ENCODE measurements around the gene DSCAML1.

Gene DSCAML1

DNA sequence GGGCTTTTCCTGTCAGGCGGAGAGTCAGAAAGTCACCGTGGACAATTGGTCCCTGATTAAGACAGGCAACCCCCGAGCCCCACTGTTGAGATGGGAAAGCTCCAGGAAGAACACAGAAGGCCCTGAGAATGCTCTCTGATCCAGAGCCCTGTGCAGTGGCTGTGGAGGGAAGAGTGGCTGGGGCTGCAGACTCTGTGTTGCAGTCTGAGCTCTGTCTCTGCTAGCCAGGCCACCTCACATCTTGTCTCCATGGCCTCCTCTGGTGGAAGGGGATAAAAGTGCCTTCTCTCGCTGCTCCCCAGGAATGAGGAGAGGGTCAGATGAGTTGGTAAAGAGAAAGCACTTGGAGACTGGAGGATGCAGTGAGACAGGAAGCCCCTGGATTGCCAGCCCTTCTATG lies 328.1 kb downstream of the DSCAML1 start:
- DNase-seq, result no peak
- no peak overlapping the region for H4K12ac ChIP-seq (ENCODE audit: low read depth, low read length)
- H3K27me3 ChIP-seq (ENCODE audit: insufficient read depth, low read length), result no peaks in the 10 kb centered on the region
- H2BK120ac ChIP-seq (ENCODE audit: insufficient read depth, low read length, poor library complexity), result no peak overlapping the region
- H3K18ac ChIP-seq (ENCODE audit: low read length), result no peak overlapping the region
- H3K4me2 ChIP-seq (ENCODE audit: low read length), result no peak overlapping the region
- no peaks in the 10 kb centered on the region for H3K36me3 ChIP-seq (ENCODE audit: control insufficient read depth in 1 of 2, insufficient read depth in 2 of 2, low read length in 2 of 2)
- no peak overlapping the region for H4K8ac ChIP-seq (ENCODE audit: low read depth, low read length)
- H3K4ac ChIP-seq (ENCODE audit: low read depth, low read length), result no peak overlapping the region
- no peak overlapping the region for H3K4me3 ChIP-seq (ENCODE audit: low read depth, low read length)
- H3K79me1 ChIP-seq (ENCODE audit: low read length), result no peaks in the 10 kb centered on the region
- WGBS (ENCODE audit: extremely low coverage, insufficient coverage, insufficient read length), result no CpG with 5 or more reads among the region's 4 CpGs
- no peak overlapping the region for H3K9ac ChIP-seq (ENCODE audit: low read length)
- no peaks in the 10 kb centered on the region for H3K4me1 ChIP-seq (ENCODE audit: control insufficient read depth in 1 of 2, insufficient read depth in 2 of 2, low read length in 2 of 2)
- no peaks in the 10 kb centered on the region for H3K79me2 ChIP-seq (ENCODE audit: control insufficient read depth, insufficient read depth, low read length, poor library complexity)
- H3K14ac ChIP-seq (ENCODE audit: low read length), result no peak overlapping the region
- no peak overlapping the region for H2BK12ac ChIP-seq (ENCODE audit: low read length)
- H2BK5ac ChIP-seq (ENCODE audit: low read depth, low read length, poor library complexity), result no peak overlapping the region
- H3K27ac ChIP-seq (ENCODE audit: low read depth, low read length), result no peak overlapping the region
- no peak overlapping the region for H3K23ac ChIP-seq (ENCODE audit: low read length)
- peaks cover 4% of the 10 kb centered on the region for H3K9me3 ChIP-seq (ENCODE audit: insufficient read depth, low read depth, low read length)
- H2AK5ac ChIP-seq (ENCODE audit: low read length), result no peak overlapping the region
- H2AFZ ChIP-seq (ENCODE audit: insufficient read depth, low read length, poor library complexity), result no peak overlapping the region
- H4K91ac ChIP-seq (ENCODE audit: low read depth, low read length), result no peak overlapping the region

- H2AFZ ChIP-seq (ENCODE audit: insufficient read depth, low read length, poor library complexity), result no peak overlapping the region
- no peak overlapping the region for H3K4me2 ChIP-seq (ENCODE audit: low read length)
These were observed 329.2 kb downstream of the DSCAML1 start for GRCh38 chr11:117467770-117468169.

GRCh38 chr11:117466966-117467365 lies 330.1 kb downstream of the DSCAML1 start:
- no CpG with 5 or more reads among the region's 14 CpGs for WGBS (ENCODE audit: extremely low coverage, insufficient coverage, insufficient read length)
- H3K4me2 ChIP-seq (ENCODE audit: low read length), result no peak overlapping the region
- H3K4me1 ChIP-seq (ENCODE audit: control insufficient read depth in 1 of 2, insufficient read depth in 2 of 2, low read length in 2 of 2), result no peaks in the 10 kb centered on the region
- H3K9ac ChIP-seq (ENCODE audit: low read length), result no peak overlapping the region
- no peak overlapping the region for H2AK5ac ChIP-seq (ENCODE audit: low read length)
- H3K36me3 ChIP-seq (ENCODE audit: control insufficient read depth in 1 of 2, insufficient read depth in 2 of 2, low read length in 2 of 2), result no peaks in the 10 kb centered on the region
- no peak overlapping the region for H3K18ac ChIP-seq (ENCODE audit: low read length)
- H4K91ac ChIP-seq (ENCODE audit: low read depth, low read length), result no peak overlapping the region
- H3K23ac ChIP-seq (ENCODE audit: low read length), result no peak overlapping the region
- no peak overlapping the region for H4K12ac ChIP-seq (ENCODE audit: low read depth, low read length)
- H3K79me1 ChIP-seq (ENCODE audit: low read length), result no peaks in the 10 kb centered on the region
- H3K4ac ChIP-seq (ENCODE audit: low read depth, low read length), result no peak overlapping the region
- no peak overlapping the region for H3K27ac ChIP-seq (ENCODE audit: low read depth, low read length)
- H2AFZ ChIP-seq (ENCODE audit: insufficient read depth, low read length, poor library complexity), result no peak overlapping the region
- H2BK120ac ChIP-seq (ENCODE audit: insufficient read depth, low read length, poor library complexity), result no peak overlapping the region
- no peaks in the 10 kb centered on the region for H3K79me2 ChIP-seq (ENCODE audit: control insufficient read depth, insufficient read depth, low read length, poor library complexity)
- H2BK12ac ChIP-seq (ENCODE audit: low read length), result no peak overlapping the region
- no peak overlapping the region for H3K4me3 ChIP-seq (ENCODE audit: low read depth, low read length)
- no peak overlapping the region for H3K14ac ChIP-seq (ENCODE audit: low read length)
- no peak overlapping the region for H4K8ac ChIP-seq (ENCODE audit: low read depth, low read length)
- DNase-seq, result no peak
- peaks cover 4% of the 10 kb centered on the region for H3K9me3 ChIP-seq (ENCODE audit: insufficient read depth, low read depth, low read length)
- no peaks in the 10 kb centered on the region for H3K27me3 ChIP-seq (ENCODE audit: insufficient read depth, low read length)
- no peak overlapping the region for H2BK5ac ChIP-seq (ENCODE audit: low read depth, low read length, poor library complexity)

More at GRCh38 chr11:117467770-117468169, 329.2 kb downstream of the DSCAML1 start:
- no peak overlapping the region for H3K4me3 ChIP-seq (ENCODE audit: low read depth, low read length)
- H3K14ac ChIP-seq (ENCODE audit: low read length), result no peak overlapping the region
- no peak overlapping the region for H3K23ac ChIP-seq (ENCODE audit: low read length)
- H4K8ac ChIP-seq (ENCODE audit: low read depth, low read length), result no peak overlapping the region
- no peaks in the 10 kb centered on the region for H3K36me3 ChIP-seq (ENCODE audit: control insufficient read depth in 1 of 2, insufficient read depth in 2 of 2, low read length in 2 of 2)
- no peak overlapping the region for H4K12ac ChIP-seq (ENCODE audit: low read depth, low read length)
- no peaks in the 10 kb centered on the region for H3K79me1 ChIP-seq (ENCODE audit: low read length)
- no peaks in the 10 kb centered on the region for H3K27me3 ChIP-seq (ENCODE audit: insufficient read depth, low read length)
- no peak overlapping the region for H2AK5ac ChIP-seq (ENCODE audit: low read length)
- H2BK5ac ChIP-seq (ENCODE audit: low read depth, low read length, poor library complexity), result no peak overlapping the region
- H3K9ac ChIP-seq (ENCODE audit: low read length), result no peak overlapping the region
- H3K4ac ChIP-seq (ENCODE audit: low read depth, low read length), result no peak overlapping the region
- H3K4me1 ChIP-seq (ENCODE audit: control insufficient read depth in 1 of 2, insufficient read depth in 2 of 2, low read length in 2 of 2), result no peaks in the 10 kb centered on the region
- H4K91ac ChIP-seq (ENCODE audit: low read depth, low read length), result no peak overlapping the region
- DNase-seq, result no peak
- H2BK12ac ChIP-seq (ENCODE audit: low read length), result no peak overlapping the region
- no peak overlapping the region for H3K18ac ChIP-seq (ENCODE audit: low read length)
- H3K79me2 ChIP-seq (ENCODE audit: control insufficient read depth, insufficient read depth, low read length, poor library complexity), result no peaks in the 10 kb centered on the region
- peaks cover 4% of the 10 kb centered on the region for H3K9me3 ChIP-seq (ENCODE audit: insufficient read depth, low read depth, low read length)
- no peak overlapping the region for H2BK120ac ChIP-seq (ENCODE audit: insufficient read depth, low read length, poor library complexity)
- whole genome bisulfite sequencing (ENCODE audit: extremely low coverage, insufficient coverage, insufficient read length), result no CpG with 5 or more reads among the region's 5 CpGs
- H3K27ac ChIP-seq (ENCODE audit: low read depth, low read length), result no peak overlapping the region

DNA sequence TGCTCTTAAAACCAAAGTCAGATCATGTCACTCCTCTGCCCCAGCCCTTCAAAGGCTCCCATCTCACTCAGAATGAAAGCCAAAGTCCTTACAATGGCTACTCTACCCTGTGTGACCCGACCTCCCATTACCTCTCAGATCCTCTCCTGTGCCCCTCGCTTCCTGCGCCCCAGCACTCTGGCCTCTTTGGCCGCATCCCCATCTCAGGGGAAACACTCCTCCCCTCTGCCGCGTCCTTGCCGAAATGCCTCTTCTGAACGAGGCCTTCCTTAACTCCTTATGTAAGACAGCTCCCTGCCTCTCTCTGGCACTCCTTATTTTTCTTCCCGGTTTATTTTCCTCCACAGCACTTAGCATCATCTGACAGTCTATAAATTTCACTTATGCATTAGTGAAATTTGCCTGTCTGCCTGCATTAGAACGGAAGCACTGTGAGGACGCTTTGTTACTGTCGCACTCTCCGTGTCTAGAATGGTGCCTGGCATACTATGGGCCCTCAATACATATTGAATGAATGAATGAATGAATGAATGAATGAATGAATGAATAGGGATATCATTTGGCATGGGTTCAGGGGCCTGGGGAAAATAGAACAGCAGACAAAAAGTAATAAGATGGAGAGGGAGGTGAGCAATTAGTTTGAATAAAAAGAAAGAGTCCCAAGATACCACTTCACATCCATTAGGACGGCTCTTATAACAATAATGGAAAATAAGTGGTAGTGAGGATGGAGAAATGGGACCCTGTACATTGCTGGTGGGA lies 331.6 kb downstream of the DSCAML1 start:
- WGBS (ENCODE audit: extremely low coverage, insufficient coverage, insufficient read length), result no CpG with 5 or more reads among the region's 14 CpGs
- Histone ChIP-seq H3K23ac (ENCODE audit: low read length) (no peak overlapping the region), H2BK5ac (ENCODE audit: low read depth, low read length, poor library complexity) (no peak overlapping the region), H4K8ac (ENCODE audit: low read depth, low read length) (no peak overlapping the region), H3K4me2 (ENCODE audit: low read length) (no peak overlapping the region), H3K36me3 (ENCODE audit: control insufficient read depth in 1 of 2, insufficient read depth in 2 of 2, low read length in 2 of 2) (no peaks in the 10 kb centered on the region), H2BK12ac (ENCODE audit: low read length) (no peak overlapping the region), H3K27ac (ENCODE audit: low read depth, low read length) (no peak overlapping the region), H3K18ac (ENCODE audit: low read length) (no peak overlapping the region), H3K27me3 (ENCODE audit: insufficient read depth, low read length) (no peaks in the 10 kb centered on the region), H3K79me1 (ENCODE audit: low read length) (no peaks in the 10 kb centered on the region), H3K14ac (ENCODE audit: low read length) (no peak overlapping the region), H3K79me2 (ENCODE audit: control insufficient read depth, insufficient read depth, low read length, poor library complexity) (no peaks in the 10 kb centered on the region), H2AK5ac (ENCODE audit: low read length) (no peak overlapping the region), H3K9ac (ENCODE audit: low read length) (no peak overlapping the region), H3K4me3 (ENCODE audit: low read depth, low read length) (no peak overlapping the region), H3K9me3 (ENCODE audit: insufficient read depth, low read depth, low read length) (no peaks in the 10 kb centered on the region), H4K91ac (ENCODE audit: low read depth, low read length) (no peak overlapping the region), H4K12ac (ENCODE audit: low read depth, low read length) (no peak overlapping the region), H2AFZ (ENCODE audit: insufficient read depth, low read length, poor library complexity) (no peak overlapping the region), H3K4me1 (ENCODE audit: control insufficient read depth in 1 of 2, insufficient read depth in 2 of 2, low read length in 2 of 2) (no peaks in the 10 kb centered on the region), H3K4ac (ENCODE audit: low read depth, low read length) (no peak overlapping the region), H2BK120ac (ENCODE audit: insufficient read depth, low read length, poor library complexity) (no peak overlapping the region)
- DNase-seq, result no peak
